Osteoblast (primary cell): ENCODE measurements around the gene IQCM. TPM values are rescaled to one million over a fixed set of nuclear protein-coding genes. Genes with fewer than 3 reads are reported as not detected.

Source experiments
- DNase-seq: peaks from one replicate; pipeline ENCODE4 v3.0.0; 2011; ENCODE audit warnings: low spot score, mixed read lengths; ENCODE audit not compliant: insufficient read length; ENCODE audit errors: missing footprints
- H2AFZ ChIP-seq: 2 replicates; pipeline ENCODE4 v1.6.0; 2011; ENCODE audit warnings: mild to moderate bottlenecking, low read length
- H3K27ac ChIP-seq: 2 replicates; pipeline ENCODE4 v1.5.1; 2011; ENCODE audit warnings: mild to moderate bottlenecking, low read depth, low read length, moderate library complexity
- H3K27me3 ChIP-seq: 2 replicates; pipeline ENCODE4 v1.6.0; 2012; ENCODE audit warnings: mild to moderate bottlenecking, control low read depth, inconsistent platforms, low read length, moderate library complexity; ENCODE audit not compliant: insufficient read depth
- H3K36me3 ChIP-seq: 2 replicates; pipeline ENCODE4 v1.5.1; 2011; ENCODE audit warnings: mild to moderate bottlenecking, low read length, control low read depth, moderate library complexity; ENCODE audit not compliant: insufficient read depth
- H3K4me1 ChIP-seq: 2 replicates; pipeline ENCODE4 v1.5.1; 2011; ENCODE audit warnings: mild to moderate bottlenecking, low read length, control low read depth, moderate library complexity; ENCODE audit not compliant: insufficient read depth
- H3K4me2 ChIP-seq: 2 replicates; pipeline ENCODE4 v1.6.0; 2011; ENCODE audit warnings: mild to moderate bottlenecking, low read length; ENCODE audit not compliant: insufficient read depth
- H3K4me3 ChIP-seq: fragments of 200-600 bp; sonication (generic); 3 replicates; pipeline ENCODE4 v1.5.1; 2012; ENCODE audit warnings: mild to moderate bottlenecking, low read length, inconsistent platforms; ENCODE audit not compliant: insufficient read depth
- H3K79me2 ChIP-seq: 2 replicates; pipeline ENCODE4 v1.6.0; 2012; ENCODE audit warnings: mild to moderate bottlenecking, low read length, control low read depth, inconsistent platforms; ENCODE audit not compliant: insufficient read depth
- H3K9me3 ChIP-seq: 2 replicates; pipeline ENCODE4 v1.5.1; 2011; ENCODE audit warnings: low read depth, low read length, control low read depth
- H4K20me1 ChIP-seq: 2 replicates; pipeline ENCODE4 v1.6.0; 2012; ENCODE audit warnings: mild to moderate bottlenecking, low read length, control low read depth; ENCODE audit not compliant: insufficient read depth
- CTCF ChIP-seq: IDR thresholded peaks from 2 replicates; pipeline ENCODE4 v1.5.1; 2011; ENCODE audit warnings: mild to moderate bottlenecking, low read depth, low read length, moderate library complexity; ENCODE audit errors: extremely low read depth
- total RNA-seq: library from RNA; depleted of rRNA; stranded (reverse); fragments of >200 nt; gene quantifications from 2 replicates; pipeline ENCODE4 v1.2.3, GENCODE V29; 2012

The IQCM gene
- total RNA-seq, 1 donor = not detected

DNA sequence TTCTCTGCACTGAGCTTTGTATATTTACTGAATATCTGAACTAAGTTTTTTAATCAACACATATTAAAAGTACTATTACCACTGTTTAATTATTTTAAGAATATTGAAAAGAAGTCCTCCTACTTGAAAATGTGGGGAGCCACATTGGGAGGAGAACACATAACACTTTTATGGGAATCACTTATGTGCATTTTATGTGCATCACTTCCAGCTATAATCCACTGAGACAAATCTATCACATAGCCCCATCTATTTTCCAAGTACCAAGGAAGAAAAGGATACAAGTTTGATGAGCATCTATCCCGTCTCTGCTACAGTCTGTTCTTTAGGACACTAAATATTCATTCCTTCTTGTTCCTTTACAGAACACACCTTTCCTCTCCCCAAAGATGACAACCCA, 87.2 kb downstream of the IQCM start:
- no peaks in the 10 kb centered on the region for H3K36me3 ChIP-seq
- DNase-seq = no peak

DNA sequence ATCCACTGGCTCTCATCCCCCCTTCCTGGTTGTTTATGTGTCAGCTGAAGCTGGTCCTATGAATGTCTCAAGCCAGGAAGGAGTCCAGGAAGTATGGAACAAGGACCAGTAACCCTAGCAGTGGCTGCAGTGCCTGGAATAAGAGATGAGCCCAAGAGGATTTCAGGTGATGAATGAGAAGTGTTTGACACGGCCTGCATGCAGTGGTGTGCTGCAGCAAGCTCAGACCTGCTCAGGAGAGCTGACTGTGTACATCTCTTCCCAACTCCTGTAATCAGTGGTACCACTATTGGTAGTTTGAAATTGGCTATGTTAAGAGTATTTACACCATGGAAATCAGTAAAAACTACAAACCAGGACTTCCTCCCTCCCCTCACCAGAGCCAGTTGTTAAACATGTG, 88.0 kb downstream of the IQCM start:
- Histone ChIP-seq H2AFZ (no peak overlapping the region), H3K27me3 (no peaks in the 10 kb centered on the region), H3K4me2 (no peak overlapping the region), H3K79me2 (no peaks in the 10 kb centered on the region), H3K4me1 (no peaks in the 10 kb centered on the region), H3K36me3 (no peaks in the 10 kb centered on the region), H3K4me3 (no peak overlapping the region), H4K20me1 (no peaks in the 10 kb centered on the region), H3K9me3 (no peaks in the 10 kb centered on the region), H3K27ac (no peak overlapping the region)
- no peak for TF ChIP-seq CTCF
- DNase-seq = no peak

More for the DNA sequence above, 87.2 kb downstream of the IQCM start:
- H4K20me1 ChIP-seq = no peaks in the 10 kb centered on the region
- H3K27me3 ChIP-seq = no peaks in the 10 kb centered on the region
- H3K4me1 ChIP-seq = no peaks in the 10 kb centered on the region
- H3K4me2 ChIP-seq = no peak overlapping the region
- H3K79me2 ChIP-seq = no peaks in the 10 kb centered on the region
- TF ChIP-seq CTCF = no peak
- H3K9me3 ChIP-seq = no peaks in the 10 kb centered on the region
- H3K27ac ChIP-seq = no peak overlapping the region
- no peak overlapping the region for H2AFZ ChIP-seq
- no peak overlapping the region for H3K4me3 ChIP-seq

- Histone ChIP-seq H3K4me2 (no peak overlapping the region), H3K79me2 (no peaks in the 10 kb centered on the region), H3K36me3 (no peaks in the 10 kb centered on the region), H2AFZ (no peak overlapping the region), H3K9me3 (no peaks in the 10 kb centered on the region), H3K4me1 (no peaks in the 10 kb centered on the region), H3K27ac (no peak overlapping the region), H3K4me3 (no peak overlapping the region), H3K27me3 (no peaks in the 10 kb centered on the region), H4K20me1 (no peaks in the 10 kb centered on the region)
- no peak for DNase-seq
- no peak for TF ChIP-seq CTCF
These were observed 92.6 kb downstream of the IQCM start for GRCh38 chr4:149723065-149723464.

DNA sequence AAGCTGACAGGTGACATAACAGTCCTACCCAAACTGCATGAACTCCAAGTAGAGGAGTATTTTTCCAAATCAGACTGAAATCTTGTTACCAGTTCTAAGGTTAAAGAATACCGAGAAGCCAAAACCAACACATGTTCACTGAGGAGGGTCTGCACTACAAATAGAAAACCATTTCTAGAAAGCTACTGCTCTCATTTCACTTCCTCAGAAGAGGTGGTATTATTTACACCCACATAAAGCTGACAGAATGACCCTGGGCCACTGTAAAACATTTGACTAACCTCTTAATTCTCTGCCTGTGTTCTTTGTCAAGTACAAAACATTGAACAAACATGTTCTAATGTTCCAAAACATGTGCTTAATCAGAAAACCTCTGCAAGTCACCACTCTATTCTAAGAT, 95.8 kb downstream of the IQCM start:
- no peak overlapping the region for H3K4me2 ChIP-seq
- no peaks in the 10 kb centered on the region for H3K27me3 ChIP-seq
- DNase-seq = peak; percentile 58
- no peak overlapping the region for H3K27ac ChIP-seq
- no peak for TF ChIP-seq CTCF
- no peaks in the 10 kb centered on the region for H3K79me2 ChIP-seq
- H2AFZ ChIP-seq = no peak overlapping the region
- no peaks in the 10 kb centered on the region for H3K4me1 ChIP-seq
- no peaks in the 10 kb centered on the region for H4K20me1 ChIP-seq
- no peak overlapping the region for H3K4me3 ChIP-seq
- H3K9me3 ChIP-seq = no peaks in the 10 kb centered on the region
- H3K36me3 ChIP-seq = no peaks in the 10 kb centered on the region
